Omental fat pad (tissue), 4 donors: ENCODE results near the gene EIF3K. TPM values are rescaled to one million over a fixed set of nuclear protein-coding genes. Genes with fewer than 3 reads are reported as not detected.

ENCODE experiments used
- ATAC-seq: fragments of 150-250 bp; one replicate; pipeline ENCODE4 v1.9.1; 2016; ENCODE audit warnings: mild to moderate bottlenecking, moderate library complexity; ENCODE audit not compliant: low FRiP score
- DNase-seq: peaks from one replicate; pipeline ENCODE4 v3.0.0-alpha.2; 2019; ENCODE audit warnings: low spot score
- CTCF ChIP-seq, 3 donors: fragments of 450-650 bp; IDR thresholded peaks; one replicate each; pipeline ENCODE4 v1.5.1; 2016 to 2017; ENCODE audit warnings: antibody characterized with exemption in 3 of 3, mild to moderate bottlenecking in 3 of 3, moderate library complexity in 2 of 3
- total RNA-seq, 4 donors: library from RNA; depleted of rRNA; stranded (reverse); fragments of >200 nt; gene quantifications; one replicate each; pipeline ENCODE4 v1.1.0, GENCODE V29; 2016

EIF3K gene
- total RNA-seq, 4 donors from 2014 or later = 364 to 556 (median 476) TPM

GRCh38 chr19:38644719-38645118, 25.7 kb downstream of the EIF3K start:
- DNase-seq = no peak

GRCh38 chr19:38647368-38647965, 28.5 kb downstream of the EIF3K start, which contains the start of gene ACTN4:
Gene ACTN4 (plus strand): TSS chr19:38647649. CDS start chr19:38647746, 97 bp downstream.
- DNase-seq = peak; percentile 97
- peak; percentile 88 for ATAC-seq
- TF ChIP-seq CTCF (IDR thresholded peaks at IDR 0.05) = no peak

More at GRCh38 chr19:38644719-38645118, 25.7 kb downstream of the EIF3K start:
- no peak for TF ChIP-seq CTCF (IDR thresholded peaks at IDR 0.05)
- ATAC-seq = no peak

GRCh38 chr19:38647966-38648768, 29.2 kb downstream of the EIF3K start:
- no peak for TF ChIP-seq CTCF (IDR thresholded peaks at IDR 0.05)
- ATAC-seq (no peak), DNase-seq (no peak)

GRCh38 chr19:38648769-38649304, 29.8 kb downstream of the EIF3K start:
- TF ChIP-seq CTCF (IDR thresholded peaks at IDR 0.05) = no peak
- ATAC-seq = no peak
- no peak for DNase-seq

GRCh38 chr19:38649305-38650171, 30.6 kb downstream of the EIF3K start:
- TF ChIP-seq CTCF (IDR thresholded peaks at IDR 0.05) = no peak
- ATAC-seq = no peak
- no peak for DNase-seq

- no peak for TF ChIP-seq CTCF (IDR thresholded peaks at IDR 0.05)
- ATAC-seq (no peak), DNase-seq (no peak)
Observed at GRCh38 chr19:38650172-38650775, 31.3 kb downstream of the EIF3K start.
